HG03196 (cell line): ENCODE results near the gene NPIPA1.
"Not testable (repeated sequence)": the region's sequence is repeated elsewhere in the genome, so short reads cannot be mapped to it uniquely, and the experiment has no call there.

Experiments used
- ATAC-seq: cut with Tn5 transposase; IDR thresholded peaks from one replicate; pipeline ENCODE4 v1.9.1; 2021; ENCODE audit not compliant: unreplicated experiment

NPIPA1 gene

GRCh38 chr16:14930246-14930645 lies 7.0 kb upstream of the NPIPA1 start:
- not testable (repeated sequence) for ATAC-seq

- not testable (repeated sequence) for ATAC-seq
Observed at GRCh38 chr16:14930971-14931370, 6.3 kb upstream of the NPIPA1 start.

- ATAC-seq = not testable (repeated sequence)
Observed at GRCh38 chr16:14932581-14933375, 4.5 kb upstream of the NPIPA1 start.

GRCh38 chr16:14937994-14938393 lies 751 bp downstream of the NPIPA1 start:
- not testable (repeated sequence) for ATAC-seq

- ATAC-seq = not testable (repeated sequence)
Observed at GRCh38 chr16:14942686-14943085, 5.4 kb downstream of the NPIPA1 start.

- no peak for ATAC-seq
Observed at GRCh38 chr16:14955546-14956231, 18.4 kb downstream of the NPIPA1 start.

- no peak for ATAC-seq
Observed at GRCh38 chr16:14957576-14958322, 20.5 kb downstream of the NPIPA1 start.

GRCh38 chr16:14958323-14958600 lies 21.0 kb downstream of the NPIPA1 start:
- ATAC-seq = no peak

- ATAC-seq = no peak
Observed at GRCh38 chr16:14958970-14959369, 21.7 kb downstream of the NPIPA1 start.

GRCh38 chr16:14961405-14962186 lies 24.4 kb downstream of the NPIPA1 start:
- no peak for ATAC-seq

- no peak for ATAC-seq
Observed at GRCh38 chr16:14963281-14964173, 26.3 kb downstream of the NPIPA1 start.

GRCh38 chr16:14965328-14965727 lies 28.1 kb downstream of the NPIPA1 start:
- ATAC-seq = no peak

GRCh38 chr16:14969795-14970194 lies 32.6 kb downstream of the NPIPA1 start:
- not testable (repeated sequence) for ATAC-seq

GRCh38 chr16:14971621-14972228 lies 34.5 kb downstream of the NPIPA1 start:
- not testable (repeated sequence) for ATAC-seq

- ATAC-seq = not testable (repeated sequence)
Observed at GRCh38 chr16:14973785-14974322, 36.6 kb downstream of the NPIPA1 start.

- ATAC-seq = not testable (repeated sequence)
Observed at GRCh38 chr16:14974331-14974655, 37.0 kb downstream of the NPIPA1 start.

GRCh38 chr16:14974656-14975417 lies 37.6 kb downstream of the NPIPA1 start, which contains the start of gene PDXDC1:
Gene PDXDC1 (plus strand): TSS chr16:14975026. CDS start chr16:14975200, 174 bp downstream.
- ATAC-seq = peak; percentile 92

- ATAC-seq = peak; percentile 9
Observed at GRCh38 chr16:14975418-14976194, 38.4 kb downstream of the NPIPA1 start.
